Muscle of leg (tissue), 11 donors: ENCODE results near the gene OR6J1. TPM values are rescaled to one million over a fixed set of nuclear protein-coding genes. Genes with fewer than 3 reads are reported as not detected.

Experiments used
- DNase-seq: peaks from one replicate; pipeline ENCODE4 v3.0.0; 2013
- H3K27ac ChIP-seq: one replicate; pipeline ENCODE4 v1.5.1; 2013; ENCODE audit warnings: mild to moderate bottlenecking, low read length, control low read depth
- H3K27me3 ChIP-seq: one replicate; pipeline ENCODE4 v1.6.1; 2013; ENCODE audit warnings: low read length; ENCODE audit not compliant: control insufficient read depth, insufficient read depth
- H3K36me3 ChIP-seq: one replicate; pipeline ENCODE4 v1.6.1; 2013; ENCODE audit warnings: low read length; ENCODE audit not compliant: control insufficient read depth, insufficient read depth
- H3K4me1 ChIP-seq: one replicate; pipeline ENCODE4 v1.6.1; 2013; ENCODE audit warnings: low read length; ENCODE audit not compliant: control insufficient read depth, insufficient read depth
- H3K4me3 ChIP-seq: one replicate; pipeline ENCODE4 v1.5.1; 2013; ENCODE audit warnings: low read length, control low read depth
- H3K9me3 ChIP-seq: replicated peaks from 2 replicates; pipeline ENCODE4 v1.6.1; 2013; ENCODE audit warnings: low read depth, low read length; ENCODE audit not compliant: control insufficient read depth
- WGBS: methylation state at CpG from one replicate; pipeline ENCODE4 v1.1.5; 2013; ENCODE audit warnings: missing lambda C conversion rate; ENCODE audit not compliant: insufficient coverage; 5-methylcytosine and 5-hydroxymethylcytosine counted together
- polyA plus RNA-seq, 8 donors: library from polyadenylated mRNA; unstranded; fragments of 120-200 nt; gene quantifications; one replicate each; pipeline versions ENCODE4 v1.2.1 to v1.2.3, GENCODE V29; 2013; ENCODE audit warnings: inconsistent platforms in 1 of 8, low replicate concordance in 1 of 8; ENCODE audit not compliant: insufficient read length in 8 of 8, insufficient read depth in 1 of 8
- total RNA-seq: library from RNA; stranded (reverse); fragments of 120-200 nt; gene quantifications from one replicate; pipeline ENCODE4 v1.2.4, GENCODE V29; 2013

OR6J1 gene
- total and polyA plus RNA-seq, 9 donors: 0.06 to 0.14 (median 0.09) TPM; not detected in 1

GRCh38 chr14:22598099-22598895 is 45.9 kb downstream of the OR6J1 start, which contains the start of gene ABHD4:
Gene ABHD4 (plus strand): TSS chr14:22598300. CDS start chr14:22598307, 7 bp downstream.
- Histone ChIP-seq H3K27me3 (peaks cover 11% of the 10 kb centered on the region), H3K9me3 (no peaks in the 10 kb centered on the region), H3K4me3 (peak within 1 kb of the TSS; percentile 74), H3K36me3 (peaks cover 17% of the 10 kb centered on the region), H3K4me1 (peaks cover 12% of the 10 kb centered on the region), H3K27ac (peak within 1 kb of the TSS; percentile 85)
- under 1% methylated on average over 29 of the region's 49 CpGs for WGBS
- peak; percentile 88 for DNase-seq

- no peaks in the 10 kb centered on the region for H3K9me3 ChIP-seq
- DNase-seq: no peak
- peak overlapping the region; percentile 49 for H3K27ac ChIP-seq
- peak overlapping the region; percentile 74 for H3K4me3 ChIP-seq
- H3K27me3 ChIP-seq: peaks cover 15% of the 10 kb centered on the region
- WGBS: 2% methylated on average over 6 of the region's 9 CpGs
- peaks cover 12% of the 10 kb centered on the region for H3K4me1 ChIP-seq
- peaks cover 12% of the 10 kb centered on the region for H3K36me3 ChIP-seq
These were observed 46.4 kb downstream of the OR6J1 start for GRCh38 chr14:22597771-22598098.

- Histone ChIP-seq H3K4me1 (peaks cover 12% of the 10 kb centered on the region), H3K27me3 (peaks cover 15% of the 10 kb centered on the region), H3K27ac (no peak overlapping the region), H3K36me3 (peaks cover 8% of the 10 kb centered on the region), H3K9me3 (no peaks in the 10 kb centered on the region), H3K4me3 (no peak overlapping the region)
- DNase-seq: no peak
- 80% methylated on average over 2 of the region's 6 CpGs for WGBS
These were observed 46.9 kb downstream of the OR6J1 start for GRCh38 chr14:22597265-22597664.

- WGBS: 40% methylated on average over 1 of the region's 3 CpGs
- Histone ChIP-seq H3K36me3 (peaks cover 1% of the 10 kb centered on the region), H3K9me3 (no peaks in the 10 kb centered on the region), H3K27ac (no peak overlapping the region), H3K27me3 (peaks cover 15% of the 10 kb centered on the region), H3K4me3 (no peak overlapping the region), H3K4me1 (peaks cover 12% of the 10 kb centered on the region)
- DNase-seq: no peak
These were observed 47.7 kb downstream of the OR6J1 start for GRCh38 chr14:22596354-22596879.

GRCh38 chr14:22594156-22594716 is 49.9 kb downstream of the OR6J1 start:
- no peak for DNase-seq
- H3K36me3 ChIP-seq: no peaks in the 10 kb centered on the region
- H3K4me1 ChIP-seq: peaks cover 17% of the 10 kb centered on the region
- H3K9me3 ChIP-seq: no peaks in the 10 kb centered on the region
- H3K4me3 ChIP-seq: no peak overlapping the region
- WGBS: no CpG with 5 or more reads among the region's 4 CpGs
- no peak overlapping the region for H3K27ac ChIP-seq
- peaks cover 15% of the 10 kb centered on the region for H3K27me3 ChIP-seq

- Histone ChIP-seq H3K36me3 (no peaks in the 10 kb centered on the region), H3K9me3 (no peaks in the 10 kb centered on the region), H3K4me3 (no peak overlapping the region), H3K4me1 (peaks cover 12% of the 10 kb centered on the region), H3K27ac (no peak overlapping the region), H3K27me3 (peaks cover 15% of the 10 kb centered on the region)
- DNase-seq: no peak
- WGBS: no CpG with 5 or more reads among the region's 2 CpGs
These were observed 50.6 kb downstream of the OR6J1 start for GRCh38 chr14:22593601-22594000.

- H3K9me3 ChIP-seq: no peaks in the 10 kb centered on the region
- no peak for DNase-seq
- no peaks in the 10 kb centered on the region for H3K36me3 ChIP-seq
- 57% methylated on average over 2 of the region's 3 CpGs for WGBS
- no peak overlapping the region for H3K4me3 ChIP-seq
- no peak overlapping the region for H3K27ac ChIP-seq
- peaks cover 15% of the 10 kb centered on the region for H3K27me3 ChIP-seq
- H3K4me1 ChIP-seq: peaks cover 11% of the 10 kb centered on the region
These were observed 51.0 kb downstream of the OR6J1 start for GRCh38 chr14:22593189-22593588.

GRCh38 chr14:22589096-22589839 is 54.9 kb downstream of the OR6J1 start, which contains the start of gene DAD1:
Gene DAD1 (minus strand): TSS chr14:22589224. CDS start chr14:22589157, 67 bp downstream.
- WGBS: 0% methylated on average over 42 of the region's 44 CpGs

GRCh38 chr14:22588526-22589095 is 55.5 kb downstream of the OR6J1 start:
- peak overlapping the region; percentile 88 for H3K4me3 ChIP-seq
- peak overlapping the region; percentile 95 for H3K27ac ChIP-seq
- H3K4me1 ChIP-seq: peaks cover 12% of the 10 kb centered on the region
- WGBS: 0% methylated on average over 7 of the region's 17 CpGs
- H3K9me3 ChIP-seq: no peaks in the 10 kb centered on the region
- H3K27me3 ChIP-seq: peaks cover 4% of the 10 kb centered on the region
- DNase-seq: no peak
- H3K36me3 ChIP-seq: peaks cover 8% of the 10 kb centered on the region

More at GRCh38 chr14:22589096-22589839, 54.9 kb downstream of the OR6J1 start, which contains the start of gene DAD1:
- DNase-seq: peak; percentile 100
- peaks cover 12% of the 10 kb centered on the region for H3K4me1 ChIP-seq
- no peaks in the 10 kb centered on the region for H3K9me3 ChIP-seq
- peaks cover 11% of the 10 kb centered on the region for H3K27me3 ChIP-seq
- peaks cover 4% of the 10 kb centered on the region for H3K36me3 ChIP-seq
- H3K27ac ChIP-seq: peak within 1 kb of the TSS; percentile 100
- H3K4me3 ChIP-seq: peak within 1 kb of the TSS; percentile 88
